Upper lobe of left lung (tissue), 6 donors: ENCODE results near the gene ITPRIPL1. TPM values are rescaled to one million over a fixed set of nuclear protein-coding genes. Genes with fewer than 3 reads are reported as not detected.

Experiments used
- ATAC-seq, 2 donors: fragments of 200-7000 bp; cut with Tn5 transposase; one replicate each; pipeline ENCODE4 v1.9.1; 2022; ENCODE audit warnings: mild to moderate bottlenecking in 2 of 2, moderate library complexity in 2 of 2; ENCODE audit not compliant: low FRiP score in 2 of 2
- DNase-seq, 2 donors: peaks; one replicate each; pipeline ENCODE4 v3.0.0-alpha.2; 2019 to 2020
- H3K27ac ChIP-seq, 4 donors: fragments of 200-600 bp; sonication (generic); one replicate each; pipeline ENCODE4 v1.5.1; 2016 to 2019
- H3K27me3 ChIP-seq, 4 donors: fragments of 200-600 bp; sonication (generic); one replicate each; pipeline ENCODE4 v1.5.1; 2017 to 2019
- H3K36me3 ChIP-seq, 4 donors: fragments of 200-600 bp; sonication (generic); one replicate each; pipeline ENCODE4 v1.5.1; 2016 to 2019
- H3K4me1 ChIP-seq, 4 donors: fragments of 200-600 bp; sonication (generic); one replicate each; pipeline ENCODE4 v1.5.1; 2018 to 2019
- H3K4me3 ChIP-seq, 4 donors: fragments of 200-600 bp; sonication (generic); one replicate each; pipeline ENCODE4 v1.5.1; 2017 to 2019; ENCODE audit warnings: mild to moderate bottlenecking in 2 of 4, moderate library complexity in 1 of 4
- H3K9me3 ChIP-seq, 4 donors: fragments of 200-600 bp; sonication (generic); one replicate each; pipeline ENCODE4 v1.5.1; 2018 to 2019
- CTCF ChIP-seq, 6 experiments: fragments of 450-650 bp in 4 of 6; fragments of 200-600 bp in 2 of 6; sonication (generic) in 2 of 6; IDR thresholded peaks; one replicate each; pipeline ENCODE4 v1.5.1; 2016 to 2019; ENCODE audit warnings: antibody characterized with exemption in 6 of 6
- EP300 ChIP-seq, 4 donors: sonication (generic); formaldehyde crosslinking; IDR thresholded peaks; one replicate each; pipeline ENCODE4 v1.5.1; 2017; ENCODE audit warnings: antibody characterized with exemption in 4 of 4, control low read depth in 2 of 4
- POLR2A ChIP-seq, 4 donors: fragments of 450-650 bp; IDR thresholded peaks; one replicate each; pipeline ENCODE4 v1.5.1; 2016 to 2017; ENCODE audit warnings: antibody characterized with exemption in 4 of 4, mild to moderate bottlenecking in 2 of 4
- POLR2AphosphoS5 ChIP-seq, 2 donors: sonication (generic); formaldehyde crosslinking; IDR thresholded peaks; one replicate each; pipeline ENCODE4 v1.5.1; 2017; ENCODE audit warnings: antibody characterized with exemption in 2 of 2
- WGBS, 2 donors: methylation state at CpG; one replicate each; pipeline ENCODE4 v1.1.5; 2017 to 2018; 5-methylcytosine and 5-hydroxymethylcytosine counted together
- total RNA-seq, 6 donors: library from RNA; depleted of rRNA in 4 of 6; stranded (reverse); fragments of >200 nt in 4 of 6; gene quantifications; one replicate each; pipeline versions ENCODE4 v1.1.0 to v1.2.1, GENCODE V29; 2016 to 2021
- donor health status: DM: no; HTN: no; CAD: no; lungs with moderate emphysema.
- donor health status: DM: no; HTN: yes; CAD: no; lungs with severe emphysema.

The ITPRIPL1 gene
- total RNA-seq, 6 donors from 2014 or later: 0.57 to 5.5 (median 1.9) TPM

DNA sequence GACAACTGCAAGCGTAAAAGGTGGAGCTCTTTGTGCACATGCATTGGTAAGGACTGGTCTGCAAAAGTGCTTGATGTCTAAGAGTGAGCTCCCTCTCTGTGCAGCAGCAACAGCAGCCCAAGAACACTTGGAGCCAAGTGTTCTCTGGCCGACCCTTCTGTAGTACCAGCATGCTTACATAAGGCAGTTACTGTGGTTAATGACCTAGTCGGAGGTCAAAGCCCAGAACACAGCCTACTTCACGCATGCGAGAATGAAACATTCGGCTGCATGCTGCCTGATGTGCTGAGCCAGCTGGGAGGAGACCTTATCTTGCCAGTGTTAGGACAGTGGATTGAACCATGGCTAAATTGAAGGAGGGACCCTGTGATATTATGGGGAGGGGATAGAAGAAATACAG, 31.8 kb downstream of the ITPRIPL1 start:
- TF ChIP-seq POLR2AphosphoS5 (IDR thresholded peaks at IDR 0.05) (no peak), CTCF (IDR thresholded peaks at IDR 0.05) (no peak), POLR2A (IDR thresholded peaks at IDR 0.05) (no peak), EP300 (IDR thresholded peaks at IDR 0.05) (no peak)

GRCh38 chr2:96359310-96359709, 34.2 kb downstream of the ITPRIPL1 start:
- Histone ChIP-seq H3K27me3 (no peaks in the 10 kb centered on the region), H3K27ac (no peak overlapping the region), H3K9me3 (no peaks in the 10 kb centered on the region), H3K36me3 (no peaks in the 10 kb centered on the region), H3K4me1 (no peaks in the 10 kb centered on the region), H3K4me3 (no peak overlapping the region)
- no peak for TF ChIP-seq POLR2AphosphoS5 (IDR thresholded peaks at IDR 0.05)
- peak in 2 of 6 experiments; percentile 24 to 35 for TF ChIP-seq CTCF (IDR thresholded peaks at IDR 0.05)
- no peak for TF ChIP-seq EP300 (IDR thresholded peaks at IDR 0.05)
- TF ChIP-seq POLR2A (IDR thresholded peaks at IDR 0.05): no peak
- ATAC-seq: no peak
- DNase-seq: peak in 1 of 2 donors; percentile 29
- 50 to 74% methylated on average over 2 of the region's 2 CpGs for WGBS, 2 donors

More for the DNA sequence above, 31.8 kb downstream of the ITPRIPL1 start:
- Histone ChIP-seq H3K27me3 (no peaks in the 10 kb centered on the region), H3K4me1 (peaks cover 3 to 9% (median 5%) of the 10 kb centered on the region in 4 donors), H3K27ac (no peak overlapping the region), H3K9me3 (no peaks in the 10 kb centered on the region), H3K4me3 (no peak overlapping the region), H3K36me3 (no peaks in the 10 kb centered on the region)
- DNase-seq (no peak), ATAC-seq (no peak)
- 79 to 85% methylated on average over 6 of the region's 6 CpGs for WGBS, 2 donors

GRCh38 chr2:96359866-96360265, 34.7 kb downstream of the ITPRIPL1 start:
- Histone ChIP-seq H3K4me3 (no peak overlapping the region), H3K4me1 (no peaks in the 10 kb centered on the region), H3K9me3 (no peaks in the 10 kb centered on the region), H3K27me3 (no peaks in the 10 kb centered on the region), H3K27ac (no peak overlapping the region), H3K36me3 (no peaks in the 10 kb centered on the region)
- no peak for DNase-seq
- WGBS, 2 donors: 64 to 69% methylated on average over 1 of the region's 1 CpG
- TF ChIP-seq POLR2A (IDR thresholded peaks at IDR 0.05) (no peak), CTCF (IDR thresholded peaks at IDR 0.05) (no peak), POLR2AphosphoS5 (IDR thresholded peaks at IDR 0.05) (no peak)
- no peak for ATAC-seq

DNA sequence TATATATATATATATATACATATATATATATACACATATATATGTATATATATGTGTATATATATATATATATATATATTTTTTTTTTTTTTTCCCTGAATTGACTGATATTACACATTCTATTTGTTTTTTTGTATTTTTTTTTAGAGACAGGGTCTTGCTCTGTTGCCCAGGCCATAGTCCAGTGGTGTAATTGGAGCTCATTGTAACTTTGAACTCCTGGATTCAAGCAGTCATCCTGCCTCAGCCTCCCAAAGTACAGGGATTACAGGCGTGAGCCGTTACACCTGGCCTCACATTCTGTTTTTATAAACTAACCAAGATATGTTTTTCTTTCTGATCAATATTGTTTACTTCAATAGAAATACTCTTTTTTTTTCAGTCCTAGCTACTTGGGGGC, 36.6 kb downstream of the ITPRIPL1 start:
- Histone ChIP-seq H3K4me1 (no peaks in the 10 kb centered on the region), H3K27me3 (no peaks in the 10 kb centered on the region), H3K4me3 (no peak overlapping the region), H3K27ac (no peak overlapping the region), H3K9me3 (no peaks in the 10 kb centered on the region), H3K36me3 (no peaks in the 10 kb centered on the region)
- WGBS, 2 donors: 95 to 100% methylated on average over 2 of the region's 2 CpGs
- TF ChIP-seq POLR2AphosphoS5 (IDR thresholded peaks at IDR 0.05) (no peak), POLR2A (IDR thresholded peaks at IDR 0.05) (no peak), CTCF (IDR thresholded peaks at IDR 0.05) (no peak), EP300 (IDR thresholded peaks at IDR 0.05) (no peak)
- DNase-seq: no peak
- no peak for ATAC-seq

DNA sequence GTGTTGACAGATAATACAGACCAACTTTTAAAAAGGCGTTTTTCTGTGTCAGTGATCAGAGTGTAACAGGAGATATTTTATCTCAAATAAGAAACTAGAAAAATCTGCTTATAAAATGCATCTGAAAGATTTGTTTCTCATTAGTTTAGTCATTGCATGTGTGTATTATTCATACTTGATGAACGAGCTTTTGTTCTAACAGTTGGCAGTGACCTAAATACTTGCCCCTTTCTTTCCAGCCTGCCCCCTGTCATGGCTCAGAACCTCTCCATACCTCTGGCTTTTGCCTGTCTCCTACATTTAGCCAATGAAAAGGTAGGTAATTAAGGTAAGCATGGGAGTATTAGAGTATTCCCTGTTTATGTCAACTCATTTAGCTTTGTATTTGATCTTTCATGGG, 44.1 kb downstream of the ITPRIPL1 start:
- no peaks in the 10 kb centered on the region for H3K36me3 ChIP-seq
- peaks cover 0 to 4% (median 1%) of the 10 kb centered on the region in 4 donors for H3K4me1 ChIP-seq
- WGBS, 2 donors: 85 to 93% methylated on average over 2 of the region's 2 CpGs
- H3K4me3 ChIP-seq: no peak overlapping the region
- H3K27ac ChIP-seq: no peak overlapping the region
- H3K27me3 ChIP-seq: no peaks in the 10 kb centered on the region
- no peaks in the 10 kb centered on the region for H3K9me3 ChIP-seq
- no peak for DNase-seq
- TF ChIP-seq POLR2AphosphoS5 (IDR thresholded peaks at IDR 0.05): no peak
- TF ChIP-seq POLR2A (IDR thresholded peaks at IDR 0.05): no peak
- no peak for TF ChIP-seq CTCF (IDR thresholded peaks at IDR 0.05)
- no peak for TF ChIP-seq EP300 (IDR thresholded peaks at IDR 0.05)
- ATAC-seq: no peak
